HL-60 (cell line): Measurements from ENCODE around the gene IDH3A.

Experiments
- DNase-seq, 2 experiments: peaks; one replicate each; pipeline ENCODE4 v3.0.0-alpha.2; 2010 to 2020; ENCODE audit warnings: low read depth in 1 of 2, low spot score in 1 of 2
- H3K27ac ChIP-seq: fragments of 250-450 bp; sonication (Bioruptor Pico); replicated peaks from 2 replicates; pipeline ENCODE4 v1.5.1; 2020; ENCODE audit warnings: mild to moderate bottlenecking, moderate library complexity
- H3K27me3 ChIP-seq: fragments of 250-450 bp; sonication (Bioruptor Pico); 2 replicates; pipeline ENCODE4 v1.5.1; 2021; ENCODE audit warnings: mild to moderate bottlenecking, moderate library complexity; ENCODE audit not compliant: insufficient read depth, poor library complexity, severe bottlenecking
- H3K4me3 ChIP-seq: replicated peaks from 2 replicates; pipeline ENCODE4 v1.5.1; 2011; ENCODE audit warnings: mild to moderate bottlenecking, control low read depth, low read length; ENCODE audit not compliant: insufficient read depth
- CTCF ChIP-seq: IDR thresholded peaks from one replicate; pipeline ENCODE4 v1.5.1; 2011; ENCODE audit warnings: low read length, control low read depth, inconsistent platforms; ENCODE audit not compliant: insufficient read depth
- GABPA ChIP-seq: IDR thresholded peaks from 2 replicates; pipeline ENCODE4 v1.6.1; 2012; ENCODE audit warnings: low read depth
- POLR2AphosphoS5 ChIP-seq: IDR thresholded peaks from 2 replicates; pipeline ENCODE4 v1.6.1; 2012; ENCODE audit warnings: low read depth
- REST ChIP-seq: IDR thresholded peaks from 2 replicates; pipeline ENCODE4 v1.6.1; 2012; ENCODE audit warnings: low read depth; ENCODE audit not compliant: insufficient replicate concordance
- SPI1 ChIP-seq: IDR thresholded peaks from 2 replicates; pipeline ENCODE4 v1.6.1; 2012; ENCODE audit warnings: low read depth, mild to moderate bottlenecking, borderline replicate concordance

IDH3A gene

GRCh38 chr15:78171864-78172472 is 22.8 kb downstream of the IDH3A start:
- Histone ChIP-seq H3K27ac (no peak overlapping the region), H3K27me3 (no peaks in the 10 kb centered on the region), H3K4me3 (no peak overlapping the region)
- TF ChIP-seq REST (no peak), CTCF (no peak), SPI1 (no peak), GABPA (no peak), POLR2AphosphoS5 (no peak)
- DNase-seq = no peak

GRCh38 chr15:78174401-78174800 is 25.2 kb downstream of the IDH3A start:
- Histone ChIP-seq H3K27me3 (no peaks in the 10 kb centered on the region), H3K4me3 (no peak overlapping the region), H3K27ac (no peak overlapping the region)
- TF ChIP-seq CTCF = no peak
- TF ChIP-seq GABPA = no peak
- TF ChIP-seq SPI1 = no peak
- no peak for TF ChIP-seq REST
- TF ChIP-seq POLR2AphosphoS5 = no peak
- DNase-seq = peak in 1 of 2 experiments; percentile 27

GRCh38 chr15:78175330-78175729 is 26.2 kb downstream of the IDH3A start:
- Histone ChIP-seq H3K27me3 (no peaks in the 10 kb centered on the region), H3K27ac (no peak overlapping the region), H3K4me3 (no peak overlapping the region)
- TF ChIP-seq REST (no peak), CTCF (no peak)
- no peak for DNase-seq
